ENCODE data around the gene MEPCE.

The MEPCE gene

GRCh38 chr7:100456562-100456961, 26.9 kb downstream of the MEPCE start:
- no peak for DNase-seq

- no peak for DNase-seq
These were observed 27.4 kb downstream of the MEPCE start for GRCh38 chr7:100457033-100457432.

DNA sequence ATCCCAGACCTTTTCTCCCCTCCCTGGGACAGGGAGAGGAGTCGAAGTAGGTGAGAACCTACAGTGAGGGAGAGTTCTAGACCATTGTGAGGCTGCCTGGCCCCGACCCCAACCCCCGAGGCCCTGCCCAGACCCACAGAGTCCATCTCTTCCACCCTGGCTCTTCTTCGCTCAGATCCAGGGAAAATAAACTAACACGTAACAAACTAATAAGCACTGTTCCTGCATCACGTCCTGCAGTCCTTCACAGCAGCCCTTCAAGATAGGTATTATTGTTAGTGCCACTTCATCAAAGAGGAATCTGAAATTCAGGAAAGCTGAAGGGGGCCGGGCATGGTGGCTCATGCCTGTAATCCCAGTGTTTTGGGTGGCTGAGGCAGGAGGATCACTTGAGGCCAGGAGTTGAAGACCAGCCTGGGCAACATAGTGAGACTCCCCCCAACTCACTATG, 34.6 kb downstream of the MEPCE start, which contains the start of gene SPACDR:
SPACDR (minus strand) TSS at position 51 of the 451 bp plus-strand sequence. CDS start 235 bp downstream, outside the sequence.
- DNase-seq: no peak

- no peak for DNase-seq
These were observed 35.2 kb downstream of the MEPCE start for GRCh38 chr7:100464791-100465190.

DNA sequence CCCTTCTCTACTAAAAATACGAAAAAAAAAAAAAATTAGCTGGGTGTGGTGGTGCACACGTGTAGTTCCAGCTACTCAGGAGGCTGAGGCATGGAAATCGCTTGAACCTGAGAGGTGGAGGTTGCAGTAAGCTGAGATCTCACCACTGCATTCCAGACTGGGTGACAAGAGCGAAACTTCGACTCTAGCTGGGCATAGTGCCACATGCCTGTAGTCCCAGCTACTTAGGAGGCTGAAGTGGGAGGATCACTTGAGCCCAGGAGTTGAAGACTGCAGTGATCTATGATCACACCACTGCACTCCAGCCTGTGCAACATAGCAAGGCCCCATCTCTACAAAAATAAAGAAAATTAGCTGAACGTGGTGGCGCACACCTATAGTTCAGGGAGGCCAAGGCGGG, 35.7 kb downstream of the MEPCE start:
- no peak for DNase-seq

DNA sequence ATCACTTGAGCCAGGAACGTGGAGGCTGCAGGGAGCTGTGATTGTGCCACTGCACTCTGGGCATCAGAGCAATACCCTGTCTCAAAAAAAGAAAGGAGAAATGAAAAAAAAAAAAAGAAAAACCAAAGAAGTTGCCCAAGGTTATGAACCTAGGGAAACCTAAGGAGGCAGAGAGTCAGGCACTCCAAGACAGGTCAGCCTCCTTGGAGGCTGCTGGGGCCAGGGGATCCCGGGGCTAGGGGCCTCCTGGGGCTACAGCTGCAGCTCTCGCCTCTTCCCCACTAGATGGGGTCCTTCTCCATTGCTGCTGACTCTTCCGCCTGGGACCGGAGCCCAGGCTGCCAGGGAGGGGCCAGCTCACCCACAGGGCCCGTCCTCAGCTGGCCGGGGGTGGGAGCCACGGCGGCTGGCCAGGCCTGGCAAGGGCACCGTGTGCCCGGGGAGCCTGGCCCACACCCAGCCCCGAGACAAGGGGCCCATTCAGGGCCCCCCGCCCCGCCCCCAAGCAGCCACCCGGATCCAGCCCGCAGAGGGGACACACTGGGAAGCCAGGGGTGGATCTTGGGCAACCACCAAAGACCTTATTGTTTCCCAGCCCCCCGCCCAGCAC, 36.2 kb downstream of the MEPCE start:
- peak; percentile 50 to 98 (median 93) for DNase-seq

DNA sequence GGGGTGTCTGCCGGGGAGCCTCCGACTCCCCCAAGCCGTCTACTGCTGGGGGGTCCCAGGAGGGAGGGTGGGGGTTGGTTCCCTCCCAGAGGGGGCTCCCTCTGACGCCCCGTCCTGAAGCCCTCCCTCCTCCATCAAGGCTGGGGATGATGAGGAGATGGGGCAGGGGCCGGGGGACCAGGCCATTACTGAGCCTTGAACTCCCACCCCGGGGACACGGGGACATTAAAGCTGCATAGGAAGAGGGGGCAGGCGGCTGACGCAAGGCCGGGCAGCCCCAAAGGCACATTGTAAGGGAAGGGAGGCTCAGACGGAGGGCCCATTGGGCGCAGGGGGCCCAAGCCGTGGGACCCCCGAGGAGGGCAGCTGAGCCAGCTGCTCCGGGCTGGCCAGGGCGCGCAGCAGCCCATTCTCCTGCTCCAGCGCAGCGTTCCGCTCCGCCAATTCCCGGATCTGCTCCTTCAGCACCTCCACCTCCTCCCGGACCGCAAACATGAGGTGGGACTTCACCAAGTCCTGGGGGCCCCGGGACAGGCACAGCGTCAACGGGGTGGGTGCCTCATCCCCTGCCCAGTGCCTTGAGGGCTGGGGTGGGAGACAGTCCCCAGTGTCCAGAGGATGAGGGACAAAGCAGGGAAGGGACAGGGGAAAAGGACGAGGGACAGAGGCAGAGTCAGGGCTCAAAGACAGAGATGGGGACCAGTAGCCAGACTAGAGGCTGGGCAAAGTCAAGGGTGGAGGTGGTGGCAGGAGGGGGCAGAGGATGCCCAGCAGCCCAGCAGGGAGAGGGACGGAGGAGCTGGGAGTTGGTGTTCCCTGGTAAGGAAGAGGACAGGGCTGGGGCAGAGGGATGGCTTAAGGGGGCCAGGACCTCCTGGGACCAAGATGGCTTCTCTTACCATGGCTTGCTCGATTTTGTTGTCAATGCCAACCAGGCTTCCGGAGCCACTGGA, 37.3 kb downstream of the MEPCE start:
- DNase-seq: peak in 13 of 56 donors; percentile 13 to 66 (median 45)

DNA sequence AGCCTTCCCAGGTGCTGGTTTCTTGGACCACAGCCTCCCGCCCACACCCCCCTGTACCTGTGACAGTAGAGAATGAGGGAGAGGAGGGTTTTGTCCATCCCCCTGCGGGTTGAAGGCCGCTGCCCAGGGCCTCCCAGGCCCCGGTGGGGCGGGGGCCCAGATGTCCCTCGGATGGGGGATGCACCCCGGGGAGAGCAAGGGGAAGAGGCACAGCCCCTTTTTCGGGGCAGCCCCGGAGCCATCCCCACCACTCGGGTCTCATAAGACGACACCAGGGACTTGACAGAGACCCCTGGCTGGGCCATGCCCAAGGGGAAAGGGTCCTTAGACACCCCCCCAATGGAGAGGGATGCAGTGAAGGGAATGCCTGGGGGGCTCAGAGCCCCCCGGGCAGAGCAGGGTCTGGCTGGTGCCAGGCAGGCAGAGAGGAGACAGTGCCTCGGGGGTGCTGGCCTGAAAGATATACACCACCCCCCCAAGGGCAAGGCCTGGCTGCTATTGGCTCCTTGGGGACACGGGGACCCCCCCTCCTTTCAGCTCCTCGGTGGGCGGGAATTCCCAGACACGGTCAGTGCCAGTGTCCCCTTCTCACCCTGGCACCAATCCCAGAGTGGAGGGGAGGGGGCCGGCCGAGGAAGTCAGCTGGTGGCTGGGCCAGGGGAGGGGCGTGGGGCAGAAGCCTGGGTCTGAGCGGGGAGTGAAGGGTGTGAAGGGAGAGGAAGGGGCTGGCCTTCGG, 38.2 kb downstream of the MEPCE start:
- peak; percentile 43 to 99 (median 93) for DNase-seq

DNA sequence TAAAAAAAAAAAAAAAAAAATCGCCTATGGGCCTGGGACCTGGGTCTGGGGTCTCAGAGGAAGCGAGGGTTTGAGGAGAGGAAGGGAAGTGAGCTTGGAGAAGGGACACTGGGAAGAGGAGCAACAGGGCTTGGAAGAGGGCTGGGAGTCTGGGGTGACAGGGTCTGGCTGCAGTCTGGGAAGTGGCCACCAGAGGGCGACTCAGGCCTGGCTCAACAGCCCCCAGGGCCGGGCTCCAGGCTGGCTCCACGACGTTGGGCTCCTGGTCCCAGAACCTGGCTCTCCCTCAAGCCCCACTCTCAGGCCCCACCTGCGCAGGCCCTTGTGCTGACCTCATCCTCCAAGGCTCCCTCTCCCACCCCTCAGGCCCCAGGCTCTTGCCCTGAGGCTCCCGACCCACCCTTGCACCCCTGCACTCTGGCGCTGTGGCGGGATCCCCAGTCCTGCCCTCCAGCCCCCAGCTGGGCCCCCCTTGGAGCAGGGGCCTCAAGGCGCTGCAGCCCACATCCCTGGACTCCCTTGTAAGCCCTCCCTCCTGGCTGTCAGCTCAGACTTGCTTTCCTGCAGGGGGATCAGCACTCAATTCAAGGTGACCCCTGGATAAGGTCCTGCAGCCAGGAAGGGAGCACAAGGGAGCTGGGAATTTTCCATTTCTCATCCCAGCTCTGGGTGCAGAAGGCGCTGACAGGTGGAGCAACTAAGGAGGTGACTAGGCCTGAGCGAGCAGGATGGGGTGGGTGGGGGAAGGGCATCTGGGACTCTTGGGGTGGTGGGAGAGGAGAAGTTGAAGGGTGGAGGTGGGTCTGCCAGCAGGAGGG, 39.8 kb downstream of the MEPCE start:
- peak in 53 of 56 donors; percentile 39 to 93 (median 77) for DNase-seq

DNA sequence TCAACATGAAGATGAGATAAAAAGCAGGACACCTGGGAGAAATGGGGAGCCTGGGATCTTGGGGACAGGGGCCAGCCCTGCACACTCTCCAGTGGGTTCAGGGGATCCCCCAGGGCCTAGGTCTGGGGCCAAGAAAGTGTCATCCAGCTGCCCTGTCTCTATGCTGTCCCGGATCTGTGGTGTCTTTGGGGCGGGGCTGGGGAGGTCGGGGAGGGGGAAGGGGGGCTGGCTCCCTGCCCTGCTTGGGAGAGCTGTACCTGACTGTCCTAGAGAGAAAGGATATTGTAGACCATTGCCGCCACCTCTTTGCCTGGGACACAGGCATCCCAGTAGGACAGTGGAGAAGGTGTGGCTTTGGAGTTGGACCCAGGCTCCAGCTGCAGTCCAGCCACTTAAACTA, 41.4 kb downstream of the MEPCE start:
- DNase-seq: no peak

DNA sequence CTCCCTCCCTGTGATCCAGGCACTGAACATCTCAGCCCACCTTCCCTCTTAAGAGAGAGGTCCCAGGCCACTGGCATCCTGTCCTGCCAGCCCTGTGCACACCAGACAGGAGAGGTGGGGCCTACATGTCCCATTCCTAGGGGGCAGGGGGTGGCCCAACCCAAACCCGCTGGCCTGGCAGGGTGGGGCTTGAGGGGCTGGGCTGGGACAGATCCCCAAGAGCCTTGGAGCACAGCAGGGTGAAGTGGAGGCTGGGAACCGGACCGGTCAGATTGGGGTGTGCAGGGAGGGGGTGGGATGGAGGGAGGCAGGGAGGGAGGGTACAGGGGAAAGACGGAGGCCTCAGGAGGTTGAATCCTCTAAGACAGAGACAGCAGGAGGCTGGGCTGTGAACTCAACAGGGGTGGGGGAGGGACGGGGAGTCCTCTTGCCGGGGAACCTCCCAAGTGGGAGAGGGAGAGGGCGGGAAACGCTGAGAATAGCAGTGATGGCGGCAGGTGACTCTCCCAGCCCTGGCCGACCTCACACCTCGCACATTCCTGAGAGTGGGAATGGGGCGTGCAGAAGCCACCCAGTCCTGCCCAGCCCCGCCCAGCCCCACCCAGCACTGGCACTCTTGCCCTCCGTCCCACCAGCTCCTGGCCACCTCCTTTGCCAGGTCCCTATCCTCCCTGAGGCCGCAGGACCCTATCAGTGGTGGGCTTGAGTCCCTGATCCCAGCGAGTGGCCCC, 42.7 kb downstream of the MEPCE start:
- peak in 1 of 56 donors; percentile 27 for DNase-seq

DNA sequence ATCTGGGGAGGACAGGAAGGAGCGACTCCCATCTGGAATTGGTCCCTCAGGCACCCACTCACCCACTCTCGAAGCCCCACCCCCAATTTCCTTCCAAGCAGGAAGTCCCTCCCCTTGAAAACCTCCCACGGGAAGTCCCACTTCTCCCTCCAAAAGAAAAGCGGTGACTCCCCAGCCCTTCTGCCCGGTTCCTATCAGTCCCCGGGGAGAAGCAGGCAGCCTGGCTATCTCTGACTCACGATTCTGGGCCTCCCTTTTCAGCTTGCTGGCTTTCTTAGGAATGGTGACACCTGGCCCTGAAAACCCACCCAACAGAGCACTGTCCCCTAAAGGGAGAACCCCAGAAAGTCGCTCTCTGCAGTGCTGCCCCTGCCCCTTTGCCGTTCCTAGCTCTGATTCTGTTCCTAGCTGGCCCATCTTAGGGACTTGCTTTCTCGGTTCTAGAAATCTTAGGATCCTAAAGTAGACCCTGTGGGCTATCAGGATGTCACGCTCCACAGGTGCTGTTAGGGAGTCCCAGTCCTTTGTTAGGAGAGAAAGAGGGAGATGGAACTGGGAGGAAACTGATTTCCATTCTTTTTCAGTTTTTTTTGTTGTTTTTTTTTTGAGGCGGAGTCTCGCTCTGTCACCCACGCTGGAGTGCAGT, 43.3 kb downstream of the MEPCE start:
- DNase-seq: no peak

GRCh38 chr7:100475549-100475948, 45.9 kb downstream of the MEPCE start:
- DNase-seq: peak in 1 of 56 donors; percentile 25

- no peak for DNase-seq
These were observed 46.6 kb downstream of the MEPCE start for GRCh38 chr7:100476101-100476780.

GRCh38 chr7:100476903-100477870, 47.6 kb downstream of the MEPCE start:
- peak in 1 of 56 donors; percentile 34 for DNase-seq

DNA sequence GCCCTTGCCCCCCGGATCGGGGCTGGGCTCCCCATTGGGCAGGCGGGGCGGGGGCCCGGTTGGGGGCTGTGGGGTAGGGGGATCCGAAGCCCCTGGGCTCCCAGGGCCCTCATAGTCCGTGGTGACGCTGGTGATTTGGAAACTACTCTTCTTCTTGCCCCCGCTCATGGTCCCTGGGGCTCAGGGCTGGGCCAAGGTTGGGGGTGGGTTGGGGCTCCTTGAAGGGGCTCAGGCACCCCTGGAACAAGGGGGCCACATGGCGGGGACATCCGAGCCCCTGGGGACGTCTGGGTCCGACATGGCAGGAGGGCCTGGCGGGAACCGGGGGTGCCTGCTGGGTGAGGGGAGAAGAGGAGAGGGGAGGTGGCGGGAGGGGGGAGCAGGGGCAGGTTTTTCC, 48.2 kb downstream of the MEPCE start:
- DNase-seq: no peak

DNA sequence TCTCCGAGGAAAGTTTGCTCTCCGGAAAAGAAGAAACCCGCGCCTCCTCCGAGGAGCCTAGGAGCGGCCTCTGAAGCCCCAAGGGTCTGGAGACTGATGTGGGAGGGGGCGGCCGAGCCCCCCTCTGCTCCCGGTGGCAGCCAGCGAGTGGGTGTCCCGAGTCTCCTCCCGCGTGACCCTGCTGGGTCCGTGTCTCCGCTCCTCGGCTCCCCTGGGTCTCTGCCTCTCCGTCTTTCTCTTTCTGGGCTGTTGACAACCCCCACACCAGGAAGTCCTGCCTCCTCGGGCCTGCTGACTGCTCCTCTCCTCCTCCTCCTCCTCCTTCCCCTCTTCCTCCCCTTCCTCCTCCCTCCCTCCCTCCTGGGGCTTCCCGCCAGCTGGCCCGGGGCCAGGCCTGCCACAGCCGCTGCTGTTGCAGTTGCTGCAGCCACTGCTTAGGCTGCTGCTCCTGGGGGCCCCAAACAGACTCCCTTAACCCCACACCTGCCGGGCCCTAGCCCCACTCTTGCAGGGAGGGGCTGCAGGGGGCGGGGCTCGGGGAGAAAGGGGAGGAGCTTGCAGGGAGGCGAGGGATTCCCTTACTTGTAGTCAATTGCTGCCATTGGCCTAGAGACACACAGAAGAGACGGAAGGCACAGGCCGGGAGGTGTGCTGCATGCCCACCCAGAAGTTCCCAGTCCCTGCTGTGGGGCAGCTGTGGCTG, 49.5 kb downstream of the MEPCE start, which contains the start of gene TSC22D4:
TSC22D4 (minus strand) TSS at position 257 of the 703 bp plus-strand sequence. CDS start 1,176 bp downstream, outside the sequence.
- peak; percentile 75 to 98 (median 95) for DNase-seq

All from nucleus accumbens (tissue), 56 donors.